ENCODE data around the gene IL22RA2.

Gene IL22RA2

DNA sequence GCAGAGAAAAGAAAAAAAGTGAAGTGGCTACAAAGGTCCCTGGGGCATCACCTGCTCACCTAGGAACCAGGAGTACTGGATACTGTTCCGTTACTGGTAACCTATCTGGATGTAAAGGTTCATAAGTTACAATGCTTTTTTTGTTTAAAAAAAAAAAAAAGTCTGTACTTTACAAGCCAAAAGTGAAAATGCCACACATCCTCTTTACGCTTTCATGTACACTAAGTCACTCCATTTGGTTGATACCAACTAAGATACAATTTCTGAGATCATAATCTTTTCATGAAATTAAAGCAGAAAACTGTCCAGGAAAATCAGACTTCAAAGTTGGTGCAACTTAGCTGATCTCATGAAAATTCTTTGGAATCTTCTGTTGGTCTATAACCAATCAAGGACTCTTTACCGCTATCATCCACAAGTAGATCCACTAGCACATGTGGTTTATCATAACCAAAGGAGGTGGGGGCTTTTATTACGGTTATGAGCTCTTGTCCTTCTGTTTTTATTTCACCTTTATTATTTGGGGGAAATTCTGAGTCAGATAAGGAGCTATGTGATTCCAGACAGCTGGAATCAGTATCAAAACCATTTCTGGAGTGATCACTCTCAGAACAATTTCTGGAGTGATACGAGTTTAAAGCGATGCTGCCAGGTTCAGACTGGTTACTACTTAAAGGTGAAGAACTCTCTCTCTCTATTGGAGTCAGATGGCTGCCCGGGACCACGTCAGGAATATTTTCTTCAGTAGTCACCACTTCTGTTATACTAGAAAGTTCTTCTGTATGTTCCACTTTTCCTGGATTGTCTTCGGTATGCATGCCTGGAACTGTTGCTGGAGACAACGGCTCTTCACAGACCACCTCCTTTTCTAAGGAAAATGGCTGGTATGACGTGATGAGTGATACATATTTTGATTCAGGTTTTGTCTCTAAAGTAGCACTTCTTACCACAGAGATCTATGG is 24.5 kb upstream of the IL22RA2 start:
- no peak for DNase-seq (ENCODE audit: low spot score)

GRCh38 chr6:137193256-137194070 is 20.0 kb upstream of the IL22RA2 start:
- DNase-seq (ENCODE audit: low spot score) = no peak

GRCh38 chr6:137192821-137193220 is 19.4 kb upstream of the IL22RA2 start:
- no peak for DNase-seq (ENCODE audit: low spot score)

GRCh38 chr6:137191670-137192069 is 18.2 kb upstream of the IL22RA2 start:
- DNase-seq (ENCODE audit: low spot score) = no peak

- no peak for DNase-seq (ENCODE audit: low spot score)
Observed at GRCh38 chr6:137191236-137191635, 17.8 kb upstream of the IL22RA2 start.

- no peak for DNase-seq (ENCODE audit: low spot score)
Observed at GRCh38 chr6:137190583-137191094, 17.2 kb upstream of the IL22RA2 start.

GRCh38 chr6:137188855-137189254 is 15.4 kb upstream of the IL22RA2 start:
- no peak for DNase-seq (ENCODE audit: low spot score)

- DNase-seq (ENCODE audit: low spot score) = no peak
Observed at GRCh38 chr6:137185290-137185689, 11.8 kb upstream of the IL22RA2 start.

DNA sequence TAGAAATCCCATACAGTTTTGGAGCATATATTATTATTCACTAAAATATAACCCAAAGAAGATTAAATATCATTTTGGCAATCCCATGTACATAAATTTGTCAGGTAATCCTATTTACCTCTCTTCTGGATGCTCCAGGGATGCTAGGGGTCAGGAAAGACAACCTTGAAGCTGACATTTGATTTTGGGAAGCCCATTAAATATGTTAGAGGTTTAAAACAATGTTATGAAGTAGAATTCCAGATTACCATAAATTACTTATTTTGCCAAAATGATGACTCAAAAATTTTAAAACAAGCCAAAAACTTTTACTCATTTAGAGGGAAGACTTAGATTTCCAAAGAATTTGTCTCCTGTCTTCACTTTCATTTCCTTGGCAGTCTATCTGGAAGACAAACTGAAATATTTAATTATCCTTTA is 9.2 kb upstream of the IL22RA2 start:
- no peak for DNase-seq (ENCODE audit: low spot score)

GRCh38 chr6:137181891-137182653 is 8.6 kb upstream of the IL22RA2 start:
- no peak for DNase-seq (ENCODE audit: low spot score)

- DNase-seq (ENCODE audit: low spot score) = no peak
Observed at GRCh38 chr6:137177611-137178010, 4.2 kb upstream of the IL22RA2 start.

- DNase-seq (ENCODE audit: low spot score) = no peak
Observed at GRCh38 chr6:137176729-137177128, 3.3 kb upstream of the IL22RA2 start.

DNA sequence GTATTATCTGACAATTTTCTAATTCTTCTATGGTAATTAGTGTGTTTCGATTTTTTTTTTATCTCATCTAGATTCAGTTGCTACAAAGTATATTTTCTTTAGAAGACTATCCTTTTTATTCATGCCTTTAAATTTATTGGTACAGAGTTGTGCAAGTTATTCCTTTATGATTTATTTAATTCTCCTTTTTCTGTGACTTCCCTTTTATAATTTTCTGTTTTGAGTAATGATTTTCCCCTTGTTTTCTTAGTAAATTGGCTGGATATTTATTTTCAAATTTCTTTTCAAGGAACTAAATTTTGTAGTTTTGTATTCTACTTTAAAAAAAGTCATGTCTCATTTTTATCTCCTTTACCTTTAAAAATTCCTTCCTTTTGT is 2.4 kb upstream of the IL22RA2 start:
- DNase-seq (ENCODE audit: low spot score) = no peak

DNA sequence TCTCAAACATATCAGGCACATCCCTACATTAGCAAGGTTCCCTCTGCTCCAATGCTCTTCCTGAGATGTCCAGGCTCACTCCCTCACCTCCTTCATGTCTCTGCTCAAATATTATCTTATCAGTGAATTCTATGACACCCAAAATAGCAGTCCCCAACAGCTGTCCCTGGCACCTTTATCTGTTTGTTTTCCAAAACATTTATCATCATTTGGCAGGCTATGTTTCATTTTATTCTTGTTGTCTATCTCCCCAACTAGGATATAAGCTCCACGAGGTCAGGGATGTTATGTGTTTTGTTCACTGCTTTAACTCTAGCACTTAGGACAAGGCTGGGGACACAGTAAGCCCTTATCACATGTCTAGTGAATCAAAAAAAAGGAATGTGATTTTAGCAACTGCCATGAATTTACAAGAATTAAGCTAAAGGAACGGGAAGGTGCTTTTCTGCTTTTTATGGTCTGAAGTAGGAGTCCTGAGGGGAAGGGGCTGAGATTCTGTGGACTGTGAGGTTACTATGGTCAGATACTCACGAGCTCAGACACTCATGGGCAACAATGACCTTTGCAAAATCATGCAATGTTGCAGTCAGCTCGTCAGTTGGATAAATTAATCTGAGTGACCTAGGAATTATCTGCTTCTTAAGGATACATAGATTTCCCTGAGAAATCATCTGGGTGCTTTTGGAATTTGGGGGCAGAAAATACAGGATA is 1.9 kb upstream of the IL22RA2 start:
- no peak for DNase-seq (ENCODE audit: low spot score)

GRCh38 chr6:137172734-137173431 is 561 bp downstream of the IL22RA2 start:
- DNase-seq (ENCODE audit: low spot score) = no peak

DNA sequence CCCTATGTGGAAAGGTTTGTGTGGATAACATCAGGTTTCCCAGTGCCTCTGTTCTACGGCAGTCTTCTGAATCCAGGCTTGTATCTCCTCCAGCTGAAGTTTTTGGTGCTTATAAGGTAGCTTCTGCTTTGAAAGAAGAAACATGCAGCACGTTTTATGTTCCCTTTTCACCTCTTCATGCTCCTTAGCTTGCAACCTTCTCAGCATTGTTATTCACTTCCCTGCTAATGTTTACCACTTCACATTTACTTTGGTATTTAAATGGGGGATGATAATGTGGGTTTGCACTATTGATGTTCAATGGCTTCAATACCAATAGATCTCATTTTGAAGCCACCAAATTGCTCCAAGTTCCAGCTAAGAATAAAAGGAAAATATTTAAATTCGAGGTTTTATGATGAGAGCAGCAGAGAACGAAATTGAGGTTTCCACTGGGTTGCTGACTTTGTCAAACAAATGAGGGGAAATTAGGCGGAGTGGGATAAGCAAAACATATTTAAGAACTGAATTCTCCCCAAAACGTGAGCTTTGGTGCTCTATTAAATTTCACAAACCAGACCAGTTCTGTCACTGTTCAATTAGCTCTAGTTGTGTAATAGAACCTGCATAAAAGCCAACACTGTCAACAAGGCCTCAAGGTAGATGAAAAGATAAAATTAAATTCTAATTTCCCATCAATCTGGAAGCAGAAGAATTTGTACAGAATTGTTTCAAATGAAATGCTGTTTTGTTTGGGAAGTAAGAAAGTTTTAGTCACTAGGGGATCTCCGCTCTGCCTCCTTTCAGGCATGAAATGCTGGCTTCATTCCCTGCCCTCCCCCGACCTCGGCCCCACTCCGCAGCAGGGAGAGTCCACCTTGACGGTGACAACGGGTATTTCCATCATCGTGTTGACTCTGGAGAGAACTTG is 1.4 kb downstream of the IL22RA2 start:
- no peak for DNase-seq (ENCODE audit: low spot score)

DNA sequence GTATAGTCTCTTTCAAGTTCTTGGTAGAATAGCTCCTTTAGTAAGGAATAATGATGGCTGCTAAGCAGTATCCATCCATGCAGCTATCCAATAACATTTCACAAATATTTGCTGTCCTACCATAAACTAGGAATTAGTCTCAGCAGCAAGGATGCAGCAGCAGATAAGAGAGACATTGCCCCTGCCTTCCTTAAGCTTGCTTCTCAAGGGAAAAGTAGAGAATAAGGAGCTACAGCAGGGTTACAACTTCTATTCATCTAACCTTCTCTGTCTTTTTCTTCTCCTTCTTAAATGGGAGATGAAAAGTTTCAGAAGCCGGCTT is 2.4 kb downstream of the IL22RA2 start:
- no peak for DNase-seq (ENCODE audit: low spot score)

DNA sequence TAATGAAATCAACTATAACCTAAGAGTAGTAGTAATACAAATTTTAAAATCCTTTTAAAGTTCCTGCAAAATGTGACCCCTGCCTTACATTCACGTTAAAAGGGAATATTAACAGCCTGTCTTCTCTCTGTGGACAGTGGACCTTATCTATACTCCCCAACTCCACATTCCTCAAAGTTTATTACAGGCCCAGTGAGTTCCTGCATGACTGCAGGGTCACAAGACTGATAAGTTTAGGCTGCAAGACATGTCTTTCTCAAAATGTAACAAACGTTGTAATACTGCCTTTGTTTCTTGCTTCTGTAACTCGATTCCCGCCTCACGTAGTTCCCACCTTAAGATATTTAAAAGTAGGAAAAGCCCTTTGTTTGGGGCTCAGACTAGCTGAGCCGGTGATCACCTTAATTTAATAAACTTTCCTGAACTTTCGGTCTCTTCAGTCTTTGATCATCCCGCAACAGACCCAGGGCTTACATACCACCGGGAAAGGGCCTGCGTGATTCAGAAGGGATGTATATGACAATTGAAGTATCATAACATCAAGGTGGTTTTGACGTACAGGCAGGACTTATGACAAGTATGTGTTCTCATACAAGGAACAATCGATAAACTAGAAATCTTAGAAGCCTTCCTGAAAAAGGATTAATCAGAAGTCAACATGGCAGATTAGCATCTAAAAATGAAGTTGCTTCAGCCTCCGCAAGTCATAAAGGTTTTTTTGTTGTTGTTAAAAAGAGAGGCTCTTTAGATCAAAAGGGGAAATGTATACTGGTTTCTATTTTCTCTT is 3.0 kb downstream of the IL22RA2 start:
- no peak for DNase-seq (ENCODE audit: low spot score)

Data from left forelimb (tissue), 1 donor.